GM21825 (cell line): Measurements from ENCODE around the gene SENP1.

ENCODE experiments used
- ATAC-seq: cut with Tn5 transposase; IDR thresholded peaks from one replicate; pipeline ENCODE4 v1.9.1; 2021; ENCODE audit warnings: mild to moderate bottlenecking, moderate library complexity; ENCODE audit not compliant: unreplicated experiment

SENP1 gene

GRCh38 chr12:48037267-48037915 is 68.5 kb downstream of the SENP1 start:
- ATAC-seq = no peak

- no peak for ATAC-seq
Measured at GRCh38 chr12:48036818-48037217, 69.1 kb downstream of the SENP1 start.

GRCh38 chr12:48034835-48035805 is 70.8 kb downstream of the SENP1 start:
- ATAC-seq = no peak

GRCh38 chr12:48033451-48033850 is 72.4 kb downstream of the SENP1 start:
- no peak for ATAC-seq

- ATAC-seq = no peak
Measured at GRCh38 chr12:48032597-48032996, 73.3 kb downstream of the SENP1 start.

GRCh38 chr12:48031135-48031960 is 74.5 kb downstream of the SENP1 start:
- ATAC-seq = no peak

- no peak for ATAC-seq
Measured at GRCh38 chr12:48030173-48030650, 75.7 kb downstream of the SENP1 start.

- no peak for ATAC-seq
Measured at GRCh38 chr12:48029491-48030172, 76.2 kb downstream of the SENP1 start.

GRCh38 chr12:48028541-48029431 is 77.1 kb downstream of the SENP1 start:
- ATAC-seq = no peak

GRCh38 chr12:48027183-48028002 is 78.5 kb downstream of the SENP1 start:
- no peak for ATAC-seq

- ATAC-seq = no peak
Measured at GRCh38 chr12:48026060-48026827, 79.6 kb downstream of the SENP1 start.

GRCh38 chr12:48025281-48025680 is 80.6 kb downstream of the SENP1 start:
- ATAC-seq = no peak

- ATAC-seq = no peak
Measured at GRCh38 chr12:48024735-48025134, 81.1 kb downstream of the SENP1 start.

GRCh38 chr12:48023386-48023785 is 82.5 kb downstream of the SENP1 start:
- no peak for ATAC-seq

- no peak for ATAC-seq
Measured at GRCh38 chr12:48022676-48023385, 83.0 kb downstream of the SENP1 start.

- no peak for ATAC-seq
Measured at GRCh38 chr12:48022180-48022521, 83.7 kb downstream of the SENP1 start.

GRCh38 chr12:48021485-48022179 is 84.2 kb downstream of the SENP1 start:
- no peak for ATAC-seq
